Choroid plexus epithelial cell (primary cell): ENCODE data around the gene CMIP.

Source experiments
- DNase-seq: peaks from one replicate; pipeline ENCODE4 v3.0.0-alpha.2; 2010; ENCODE audit warnings: low read depth
- H3K4me3 ChIP-seq: 2 replicates; pipeline ENCODE4 v1.5.1; 2011; ENCODE audit warnings: low read depth, mild to moderate bottlenecking, control low read depth, low read length, moderate library complexity
- CTCF ChIP-seq: conservative IDR thresholded peaks from 2 replicates; pipeline ENCODE4 v1.5.1; 2011; ENCODE audit warnings: low read depth, mild to moderate bottlenecking, control low read depth, inconsistent platforms, low read length, moderate library complexity

The CMIP gene

GRCh38 chr16:81514041-81514559, 69.5 kb downstream of the CMIP start:
- no peak for DNase-seq
- H3K4me3 ChIP-seq = no peak overlapping the region
- no peak for TF ChIP-seq CTCF

GRCh38 chr16:81514568-81515258, 70.1 kb downstream of the CMIP start:
- TF ChIP-seq CTCF = no peak
- no peak overlapping the region for H3K4me3 ChIP-seq
- DNase-seq = no peak

GRCh38 chr16:81515281-81515680, 70.7 kb downstream of the CMIP start:
- no peak for TF ChIP-seq CTCF
- DNase-seq = no peak
- no peak overlapping the region for H3K4me3 ChIP-seq

GRCh38 chr16:81515721-81516120, 71.1 kb downstream of the CMIP start:
- no peak for DNase-seq
- TF ChIP-seq CTCF = no peak
- no peak overlapping the region for H3K4me3 ChIP-seq

GRCh38 chr16:81516478-81517149, 72.0 kb downstream of the CMIP start:
- no peak overlapping the region for H3K4me3 ChIP-seq
- DNase-seq = no peak
- TF ChIP-seq CTCF = no peak

GRCh38 chr16:81517150-81517499, 72.5 kb downstream of the CMIP start:
- no peak for TF ChIP-seq CTCF
- no peak overlapping the region for H3K4me3 ChIP-seq
- no peak for DNase-seq
